Measurements from ENCODE around the gene OTOF.
"Not testable (repeated sequence)": the region's sequence is repeated elsewhere in the genome, so short reads cannot be mapped to it uniquely, and the experiment has no call there.

Gene OTOF

GRCh38 chr2:26472821-26473655 lies 4.9 kb downstream of the OTOF start:
- H3K9ac ChIP-seq (ENCODE audit: low read depth, low read length) = no peak overlapping the region
- H3K27ac ChIP-seq (ENCODE audit: low read depth, low read length) = no peak overlapping the region
- H3K36me3 ChIP-seq (ENCODE audit: control insufficient read depth, insufficient read depth, low read length) = no peaks in the 10 kb centered on the region
- H3K4me3 ChIP-seq (ENCODE audit: low read depth, low read length) = no peak overlapping the region
- H3K27me3 ChIP-seq (ENCODE audit: control insufficient read depth, insufficient read depth, low read length) = no peaks in the 10 kb centered on the region; the same call in 1 of the 2 replicates
- no peaks in the 10 kb centered on the region for H3K9me3 ChIP-seq (ENCODE audit: control insufficient read depth, insufficient read depth, low read length)
- peaks cover 3% of the 10 kb centered on the region; the same call in 1 of the 2 replicates for H3K4me1 ChIP-seq (ENCODE audit: control insufficient read depth, insufficient read depth, low read length)

GRCh38 chr2:26471766-26472706 lies 5.9 kb downstream of the OTOF start:
- no peaks in the 10 kb centered on the region for H3K36me3 ChIP-seq (ENCODE audit: control insufficient read depth, insufficient read depth, low read length)
- H3K4me3 ChIP-seq (ENCODE audit: low read depth, low read length) = no peak overlapping the region
- H3K4me1 ChIP-seq (ENCODE audit: control insufficient read depth, insufficient read depth, low read length) = no peaks in the 10 kb centered on the region
- no peak overlapping the region for H3K27ac ChIP-seq (ENCODE audit: low read depth, low read length)
- H3K27me3 ChIP-seq (ENCODE audit: control insufficient read depth, insufficient read depth, low read length) = no peaks in the 10 kb centered on the region
- H3K9ac ChIP-seq (ENCODE audit: low read depth, low read length) = no peak overlapping the region
- H3K9me3 ChIP-seq (ENCODE audit: control insufficient read depth, insufficient read depth, low read length) = no peaks in the 10 kb centered on the region

GRCh38 chr2:26471289-26471688 lies 6.6 kb downstream of the OTOF start:
- no peaks in the 10 kb centered on the region for H3K36me3 ChIP-seq (ENCODE audit: control insufficient read depth, insufficient read depth, low read length)
- no peak overlapping the region for H3K27ac ChIP-seq (ENCODE audit: low read depth, low read length)
- H3K9me3 ChIP-seq (ENCODE audit: control insufficient read depth, insufficient read depth, low read length) = no peaks in the 10 kb centered on the region
- H3K4me3 ChIP-seq (ENCODE audit: low read depth, low read length) = no peak overlapping the region
- no peaks in the 10 kb centered on the region for H3K4me1 ChIP-seq (ENCODE audit: control insufficient read depth, insufficient read depth, low read length)
- H3K9ac ChIP-seq (ENCODE audit: low read depth, low read length) = no peak overlapping the region
- H3K27me3 ChIP-seq (ENCODE audit: control insufficient read depth, insufficient read depth, low read length) = no peaks in the 10 kb centered on the region

GRCh38 chr2:26470601-26471260 lies 7.2 kb downstream of the OTOF start:
- no peaks in the 10 kb centered on the region for H3K4me1 ChIP-seq (ENCODE audit: control insufficient read depth, insufficient read depth, low read length)
- H3K27me3 ChIP-seq (ENCODE audit: control insufficient read depth, insufficient read depth, low read length) = no peaks in the 10 kb centered on the region
- no peak overlapping the region for H3K4me3 ChIP-seq (ENCODE audit: low read depth, low read length)
- H3K36me3 ChIP-seq (ENCODE audit: control insufficient read depth, insufficient read depth, low read length) = no peaks in the 10 kb centered on the region
- no peaks in the 10 kb centered on the region for H3K9me3 ChIP-seq (ENCODE audit: control insufficient read depth, insufficient read depth, low read length)
- H3K27ac ChIP-seq (ENCODE audit: low read depth, low read length) = no peak overlapping the region
- no peak overlapping the region for H3K9ac ChIP-seq (ENCODE audit: low read depth, low read length)

- Histone ChIP-seq H3K9me3 (ENCODE audit: control insufficient read depth, insufficient read depth, low read length) (no peaks in the 10 kb centered on the region), H3K27ac (ENCODE audit: low read depth, low read length) (no peak overlapping the region), H3K4me1 (ENCODE audit: control insufficient read depth, insufficient read depth, low read length) (no peaks in the 10 kb centered on the region), H3K36me3 (ENCODE audit: control insufficient read depth, insufficient read depth, low read length) (no peaks in the 10 kb centered on the region), H3K4me3 (ENCODE audit: low read depth, low read length) (no peak overlapping the region), H3K9ac (ENCODE audit: low read depth, low read length) (no peak overlapping the region), H3K27me3 (ENCODE audit: control insufficient read depth, insufficient read depth, low read length) (no peaks in the 10 kb centered on the region)
Observed at GRCh38 chr2:26469955-26470354, 8.0 kb downstream of the OTOF start.

GRCh38 chr2:26469092-26469710 lies 8.7 kb downstream of the OTOF start:
- H3K9me3 ChIP-seq (ENCODE audit: control insufficient read depth, insufficient read depth, low read length) = no peaks in the 10 kb centered on the region
- no peak overlapping the region for H3K4me3 ChIP-seq (ENCODE audit: low read depth, low read length)
- no peak overlapping the region for H3K9ac ChIP-seq (ENCODE audit: low read depth, low read length)
- H3K27ac ChIP-seq (ENCODE audit: low read depth, low read length) = no peak overlapping the region
- H3K4me1 ChIP-seq (ENCODE audit: control insufficient read depth, insufficient read depth, low read length) = no peaks in the 10 kb centered on the region
- no peaks in the 10 kb centered on the region for H3K27me3 ChIP-seq (ENCODE audit: control insufficient read depth, insufficient read depth, low read length)
- no peaks in the 10 kb centered on the region for H3K36me3 ChIP-seq (ENCODE audit: control insufficient read depth, insufficient read depth, low read length)

GRCh38 chr2:26468544-26468943 lies 9.4 kb downstream of the OTOF start:
- not testable (repeated sequence) for H3K9me3 ChIP-seq (ENCODE audit: control insufficient read depth, insufficient read depth, low read length); H3K9ac ChIP-seq (ENCODE audit: low read depth, low read length); H3K27me3 ChIP-seq (ENCODE audit: control insufficient read depth, insufficient read depth, low read length); H3K4me3 ChIP-seq (ENCODE audit: low read depth, low read length); H3K36me3 ChIP-seq (ENCODE audit: control insufficient read depth, insufficient read depth, low read length); H3K4me1 ChIP-seq (ENCODE audit: control insufficient read depth, insufficient read depth, low read length); H3K27ac ChIP-seq (ENCODE audit: low read depth, low read length)

- H3K36me3 ChIP-seq (ENCODE audit: control insufficient read depth, insufficient read depth, low read length) = no peaks in the 10 kb centered on the region
- H3K4me1 ChIP-seq (ENCODE audit: control insufficient read depth, insufficient read depth, low read length) = peaks cover 6% of the 10 kb centered on the region; the same call in 1 of the 2 replicates
- H3K27me3 ChIP-seq (ENCODE audit: control insufficient read depth, insufficient read depth, low read length) = no peaks in the 10 kb centered on the region
- no peak overlapping the region for H3K4me3 ChIP-seq (ENCODE audit: low read depth, low read length)
- H3K27ac ChIP-seq (ENCODE audit: low read depth, low read length) = no peak overlapping the region
- no peak overlapping the region for H3K9ac ChIP-seq (ENCODE audit: low read depth, low read length)
- H3K9me3 ChIP-seq (ENCODE audit: control insufficient read depth, insufficient read depth, low read length) = no peaks in the 10 kb centered on the region
Observed at GRCh38 chr2:26466662-26467310, 11.1 kb downstream of the OTOF start.

GRCh38 chr2:26465981-26466471 lies 11.9 kb downstream of the OTOF start:
- Histone ChIP-seq H3K27ac (ENCODE audit: low read depth, low read length) (no peak overlapping the region), H3K4me3 (ENCODE audit: low read depth, low read length) (no peak overlapping the region), H3K36me3 (ENCODE audit: control insufficient read depth, insufficient read depth, low read length) (no peaks in the 10 kb centered on the region), H3K9ac (ENCODE audit: low read depth, low read length) (no peak overlapping the region), H3K9me3 (ENCODE audit: control insufficient read depth, insufficient read depth, low read length) (no peaks in the 10 kb centered on the region), H3K4me1 (ENCODE audit: control insufficient read depth, insufficient read depth, low read length) (peaks cover 10% of the 10 kb centered on the region), H3K27me3 (ENCODE audit: control insufficient read depth, insufficient read depth, low read length) (no peaks in the 10 kb centered on the region)

- no peaks in the 10 kb centered on the region for H3K36me3 ChIP-seq (ENCODE audit: control insufficient read depth, insufficient read depth, low read length)
- H3K4me1 ChIP-seq (ENCODE audit: control insufficient read depth, insufficient read depth, low read length) = peaks cover 10% of the 10 kb centered on the region
- no peak overlapping the region for H3K4me3 ChIP-seq (ENCODE audit: low read depth, low read length)
- no peak overlapping the region for H3K9ac ChIP-seq (ENCODE audit: low read depth, low read length)
- H3K27me3 ChIP-seq (ENCODE audit: control insufficient read depth, insufficient read depth, low read length) = no peaks in the 10 kb centered on the region
- no peaks in the 10 kb centered on the region for H3K9me3 ChIP-seq (ENCODE audit: control insufficient read depth, insufficient read depth, low read length)
- no peak overlapping the region for H3K27ac ChIP-seq (ENCODE audit: low read depth, low read length)
Observed at GRCh38 chr2:26465266-26465925, 12.5 kb downstream of the OTOF start.

Data from HUES48 (cell line).